ENCODE measurements around the gene ELF2. TPM values are rescaled to one million over a fixed set of nuclear protein-coding genes. Genes with fewer than 3 reads are reported as not detected.

The ELF2 gene
- total and polyA plus RNA-seq, 2 of the 8 experiments (the other 6 are each of a cell fraction or from before 2014, with no cell fraction given): 21.1 to 44.3 TPM

DNA sequence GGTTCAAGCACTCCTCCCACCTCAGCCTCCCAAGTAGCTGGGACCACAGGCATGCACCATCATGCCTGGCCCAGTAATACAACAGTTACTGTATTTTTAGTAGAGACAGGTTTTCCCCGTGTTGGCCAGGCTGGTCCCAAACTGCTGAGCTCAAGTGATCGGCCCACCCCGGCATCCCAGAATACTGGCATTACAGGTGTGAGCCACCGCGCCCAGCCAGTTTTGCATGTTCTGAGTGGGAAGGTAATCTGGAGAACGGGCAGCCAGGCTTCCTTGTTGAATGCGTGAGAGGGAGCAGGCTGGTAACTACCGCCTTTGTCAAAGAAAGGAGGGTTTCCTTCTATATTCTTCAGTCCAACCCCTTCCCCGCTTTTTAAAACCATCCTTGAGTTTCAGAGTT is 152.3 kb downstream of the ELF2 start:
- H3K18ac ChIP-seq (ENCODE audit: extremely low read depth, low read length): no peak overlapping the region
- no peak overlapping the region for H3K4me3 ChIP-seq (ENCODE audit: extremely low read depth in 1 of 4, insufficient read depth in 2 of 4, low read depth in 3 of 4, low read length in 4 of 4)
- no peak overlapping the region for H2AK5ac ChIP-seq (ENCODE audit: low read depth, low read length)
- WGBS, 2 experiments (ENCODE audit: extremely low coverage in 1 of 2, insufficient coverage in 1 of 2, insufficient read length in 1 of 2, insufficient replicate concordance in 2 of 2, low coverage in 1 of 2, low lambda C conversion rate in 2 of 2, missing lambda C conversion rate in 1 of 2): 93% methylated on average over 9 of the region's 9 CpGs; no CpG with 5 or more reads in 1 of the 2 experiments
- no peak overlapping the region for H2BK5ac ChIP-seq (ENCODE audit: low read depth, low read length)
- no peak overlapping the region for H3K4ac ChIP-seq (replicated peaks; ENCODE audit: insufficient read length, low read depth, low read length)
- H3K9ac ChIP-seq (replicated peaks in 1 of 4; ENCODE audit: extremely low read depth in 1 of 4, low read depth in 3 of 4, low read length in 3 of 4): no peak overlapping the region
- peaks cover 5 to 19% (median 10%) of the 10 kb centered on the region in 4 experiments; a peak in 6 of 7 replicates for H3K4me1 ChIP-seq (replicated peaks in 1 of 4; ENCODE audit: control insufficient read depth in 3 of 4, insufficient read depth in 4 of 4, low read length in 3 of 4)
- H4K5ac ChIP-seq (ENCODE audit: insufficient read length, low read depth, low read length): no peak overlapping the region
- ChIA-PET CTCF (ENCODE audit: partially characterized antibody) (interaction anchor here (1.5 kb wide), 1 partner anchor 16 kb away, joined by 3 read pairs; no protein-coding TSS in a partner anchor), POLR2A (ENCODE audit: partially characterized antibody) (interaction anchor here (3.4 kb wide), 1 partner anchor 10 kb away, joined by 20 read pairs; the partner anchor contains the start of gene NOCT)
- peaks cover 3% of the 10 kb centered on the region for H3K79me1 ChIP-seq (ENCODE audit: low read depth, low read length)
- no peak overlapping the region; a peak in 1 of 4 replicates for H3K4me2 ChIP-seq (ENCODE audit: insufficient read depth in 1 of 2, low read depth in 2 of 2, low read length in 2 of 2)
- H4K20me1 ChIP-seq (replicated peaks in 1 of 2; ENCODE audit: control insufficient read depth in 1 of 2, insufficient read depth in 2 of 2, low read length in 2 of 2): peaks cover 11 to 23% of the 10 kb centered on the region in 2 experiments
- no peak overlapping the region for H2AFZ ChIP-seq (ENCODE audit: low read length)
- peaks cover 34 to 88% of the 10 kb centered on the region in 2 experiments for H3K79me2 ChIP-seq (ENCODE audit: control insufficient read depth in 1 of 2, insufficient read depth in 2 of 2, low read length in 2 of 2)
- no peaks in the 10 kb centered on the region for H3K27me3 ChIP-seq (replicated peaks in 1 of 4; ENCODE audit: control insufficient read depth in 3 of 4, extremely low read depth in 1 of 4, insufficient read depth in 3 of 4, low read length in 3 of 4)
- no peak overlapping the region for H3K14ac ChIP-seq (ENCODE audit: insufficient read length)
- no peak overlapping the region for H2BK15ac ChIP-seq (ENCODE audit: low read length)
- H3K36me3 ChIP-seq (ENCODE audit: control insufficient read depth in 2 of 4, insufficient read depth in 4 of 4, low read length in 3 of 4): no peaks in the 10 kb centered on the region; a peak in 2 of 8 replicates
- no peak overlapping the region for H3K27ac ChIP-seq (ENCODE audit: low read depth, low read length)
- H2BK120ac ChIP-seq (replicated peaks; ENCODE audit: low read depth, low read length): no peak overlapping the region
- no peak overlapping the region for H3K23ac ChIP-seq (ENCODE audit: insufficient read length)
- FAIRE-seq (no peak), DNase-seq (ENCODE audit: low read depth in 1 of 2, low spot score in 2 of 2) (no peak)
- no peak overlapping the region for H2BK20ac ChIP-seq (ENCODE audit: low read length)
- no peak overlapping the region for H4K91ac ChIP-seq (replicated peaks; ENCODE audit: insufficient read length, low read length)
- no peak overlapping the region for H2BK12ac ChIP-seq (ENCODE audit: low read depth, low read length)
- H4K8ac ChIP-seq (ENCODE audit: extremely low read depth, insufficient read depth, low read length): no peak overlapping the region
- no peaks in the 10 kb centered on the region for H3K23me2 ChIP-seq (ENCODE audit: low read depth, low read length)
- no peaks in the 10 kb centered on the region for H3K9me3 ChIP-seq (ENCODE audit: insufficient read depth in 2 of 2, low read depth in 1 of 2, low read length in 1 of 2)
- H3K56ac ChIP-seq (replicated peaks; ENCODE audit: insufficient read length, low read depth, low read length): no peak overlapping the region
- TF ChIP-seq JUN (IDR thresholded peaks at IDR 0.05; ENCODE audit: low read depth, low read length): no peak
- TF ChIP-seq SRF (IDR thresholded peaks at IDR 0.05; ENCODE audit: low read depth, low read length): no peak
- no peak for TF ChIP-seq TCF12 (IDR thresholded peaks at IDR 0.05; ENCODE audit: low read depth, low read length)
- no peak for TF ChIP-seq FOSL1 (IDR thresholded peaks at IDR 0.05; ENCODE audit: insufficient read depth, low read depth, low read length)
- TF ChIP-seq CTBP2 (IDR thresholded peaks at IDR 0.05; ENCODE audit: borderline replicate concordance, insufficient read depth, insufficient read length, low read length): no peak
- no peak for TF ChIP-seq TBP (IDR thresholded peaks at IDR 0.05; ENCODE audit: low read depth, low read length)
- no peak for TF ChIP-seq CHD2 (IDR thresholded peaks at IDR 0.05; ENCODE audit: low read length)
- TF ChIP-seq EP300 (IDR thresholded peaks at IDR 0.05; ENCODE audit: borderline replicate concordance in 1 of 2, low read depth in 2 of 2, low read length in 2 of 2): no peak
